ENCODE data around the gene MICU2. TPM values are rescaled to one million over a fixed set of nuclear protein-coding genes. Genes with fewer than 3 reads are reported as not detected.

The MICU2 gene
- total RNA-seq, 2 experiments from 2014 or later: 25.4 to 28.4 TPM

DNA sequence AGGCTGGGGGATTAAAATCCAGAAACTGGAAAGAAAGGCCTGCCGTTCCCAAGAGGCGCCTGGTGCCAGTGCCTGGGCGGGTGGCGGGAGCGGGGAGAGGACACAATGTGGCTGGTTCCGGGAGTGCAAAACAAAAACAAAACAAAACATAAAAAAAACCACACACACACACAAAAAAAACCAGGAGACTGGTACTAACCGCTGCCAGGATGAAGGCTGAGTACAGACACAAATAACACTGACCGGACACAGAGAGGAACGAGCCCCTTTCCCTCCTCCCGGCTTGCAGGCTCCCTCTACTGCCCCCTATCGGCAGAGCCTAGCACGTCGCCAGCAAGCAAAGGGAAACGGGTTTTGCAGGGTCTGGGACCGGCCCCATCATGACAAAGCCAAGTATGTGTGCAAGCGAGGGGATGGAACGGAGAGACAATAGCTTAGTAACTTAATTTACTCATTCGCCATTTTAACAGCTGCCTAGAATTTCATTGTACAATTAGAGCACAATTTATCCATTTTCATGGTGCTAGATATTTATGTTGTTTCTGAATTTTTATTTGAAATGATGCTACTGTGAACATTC is 127.0 kb downstream of the MICU2 start:
- no peak overlapping the region for H3K27ac ChIP-seq (ENCODE audit: low read depth in 1 of 2, low read length in 2 of 2)
- ATAC-seq (ENCODE audit: poor library complexity) (peak; percentile 80), DNase-seq (peak; percentile 64 to 89 (median 72))
- peaks cover 17% of the 10 kb centered on the region for H3K4me1 Mint-ChIP-seq (ENCODE audit: low read depth)
- H3K27me3 ChIP-seq (ENCODE audit: control insufficient read depth in 1 of 2, insufficient read depth in 2 of 2, low read length in 2 of 2): no peaks in the 10 kb centered on the region
- peaks cover 6% of the 10 kb centered on the region for H3K4me1 ChIP-seq (ENCODE audit: insufficient read depth, low read length)
- intact Hi-C loops (cut with DNase I, micrococcal nuclease): loop anchor here (2.0 to 5.0 kb wide), 5 partner anchors 85 to 980 kb away; partner anchors contain the start of genes MRPL57 (in 2 of the 2) and SKA3 (in 2 of the 2)
- no peaks in the 10 kb centered on the region for H3K9me3 ChIP-seq (ENCODE audit: control insufficient read depth in 1 of 2, insufficient read depth in 1 of 2, low read length in 2 of 2)
- no peak overlapping the region for H3K27ac Mint-ChIP-seq
- no peaks in the 10 kb centered on the region for H3K36me3 ChIP-seq (ENCODE audit: insufficient read depth, low read length)
- TF ChIP-seq, protein P1, sequence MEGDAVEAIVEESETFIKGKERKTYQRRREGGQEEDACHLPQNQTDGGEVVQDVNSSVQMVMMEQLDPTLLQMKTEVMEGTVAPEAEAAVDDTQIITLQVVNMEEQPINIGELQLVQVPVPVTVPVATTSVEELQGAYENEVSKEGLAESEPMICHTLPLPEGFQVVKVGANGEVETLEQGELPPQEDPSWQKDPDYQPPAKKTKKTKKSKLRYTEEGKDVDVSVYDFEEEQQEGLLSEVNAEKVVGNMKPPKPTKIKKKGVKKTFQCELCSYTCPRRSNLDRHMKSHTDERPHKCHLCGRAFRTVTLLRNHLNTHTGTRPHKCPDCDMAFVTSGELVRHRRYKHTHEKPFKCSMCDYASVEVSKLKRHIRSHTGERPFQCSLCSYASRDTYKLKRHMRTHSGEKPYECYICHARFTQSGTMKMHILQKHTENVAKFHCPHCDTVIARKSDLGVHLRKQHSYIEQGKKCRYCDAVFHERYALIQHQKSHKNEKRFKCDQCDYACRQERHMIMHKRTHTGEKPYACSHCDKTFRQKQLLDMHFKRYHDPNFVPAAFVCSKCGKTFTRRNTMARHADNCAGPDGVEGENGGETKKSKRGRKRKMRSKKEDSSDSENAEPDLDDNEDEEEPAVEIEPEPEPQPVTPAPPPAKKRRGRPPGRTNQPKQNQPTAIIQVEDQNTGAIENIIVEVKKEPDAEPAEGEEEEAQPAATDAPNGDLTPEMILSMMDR (IDR thresholded peaks at IDR 0.05): peak; percentile 97
- H3K36me3 Mint-ChIP-seq (ENCODE audit: low read depth): no peaks in the 10 kb centered on the region
- ChIA-PET POLR2A (interaction anchor here (0.6 to 1.7 kb wide), 4 partner anchors 18 to 991 kb away, joined by 3 to 6 read pairs (median 4); partner anchors contain the start of gene ZDHHC20), CTCF (interaction anchor here (0.6 to 2.8 kb wide), 18 partner anchors 9 to 368 kb away, joined by 3 to 16 read pairs (median 4); partner anchors contain the start of genes MRPL57, SKA3 and ZDHHC20)
- H3K9me3 Mint-ChIP-seq: no peaks in the 10 kb centered on the region
- peak overlapping the region; percentile 37 for H3K4me3 ChIP-seq (ENCODE audit: low read length)
- peak overlapping the region; percentile 78 for H3K4me3 Mint-ChIP-seq
- H3K27me3 Mint-ChIP-seq: peaks cover 10% of the 10 kb centered on the region

DNA sequence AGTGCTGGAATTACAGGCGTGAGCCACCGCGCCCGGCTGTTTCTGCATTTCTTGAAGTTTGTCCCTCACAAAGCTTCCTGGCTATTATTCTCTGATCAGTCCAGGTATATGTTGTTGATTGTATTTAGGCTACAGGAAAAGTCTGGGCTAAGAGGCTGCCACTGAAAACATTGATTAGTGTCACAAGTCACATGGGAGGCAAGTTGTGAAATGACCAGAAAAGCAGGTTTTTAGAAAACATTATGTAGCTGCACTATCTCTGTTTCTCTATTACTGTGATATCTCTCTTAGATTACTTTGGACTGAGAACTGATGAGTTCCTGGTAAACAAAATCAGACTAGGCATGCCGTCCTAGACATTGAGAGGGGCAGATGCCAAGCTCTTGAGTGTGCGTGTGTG is 128.9 kb downstream of the MICU2 start:
- CTCF ChIA-PET: no interaction called here
- H3K9me3 Mint-ChIP-seq: no peaks in the 10 kb centered on the region
- POLR2A ChIA-PET: no interaction called here

DNA sequence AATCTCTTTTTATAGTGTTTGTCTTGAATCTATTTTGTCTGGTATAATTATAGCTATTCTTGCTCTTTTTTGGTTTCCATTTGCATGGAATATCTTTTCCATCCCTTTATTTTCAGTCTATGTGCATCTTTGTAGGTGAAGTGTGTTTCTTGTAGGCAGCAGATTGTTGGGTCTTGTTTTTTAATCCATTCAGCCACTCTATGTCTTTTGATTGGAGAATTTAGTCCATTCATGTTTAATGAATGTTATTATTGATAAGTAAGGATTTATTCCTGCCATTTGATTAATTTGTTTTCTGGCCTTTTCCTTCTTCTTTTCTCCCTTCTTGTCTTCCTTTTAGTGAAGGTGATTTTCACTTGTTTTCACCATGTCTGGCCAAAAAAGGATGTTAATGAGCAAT is 133.2 kb downstream of the MICU2 start:
- H3K27ac ChIP-seq (ENCODE audit: low read depth in 1 of 2, low read length in 2 of 2): no peak overlapping the region
- no peaks in the 10 kb centered on the region for H3K27me3 ChIP-seq (ENCODE audit: control insufficient read depth in 1 of 2, insufficient read depth in 2 of 2, low read length in 2 of 2)
- Mint-ChIP-seq H3K36me3 (ENCODE audit: low read depth) (no peaks in the 10 kb centered on the region), H3K9me3 (no peaks in the 10 kb centered on the region), H3K4me1 (ENCODE audit: low read depth) (no peaks in the 10 kb centered on the region), H3K4me3 (no peak overlapping the region), H3K27ac (no peak overlapping the region), H3K27me3 (no peaks in the 10 kb centered on the region)
- H3K4me1 ChIP-seq (ENCODE audit: insufficient read depth, low read length): no peaks in the 10 kb centered on the region
- DNase-seq (no peak), ATAC-seq (ENCODE audit: poor library complexity) (no peak)
- no peaks in the 10 kb centered on the region for H3K9me3 ChIP-seq (ENCODE audit: control insufficient read depth in 1 of 2, insufficient read depth in 1 of 2, low read length in 2 of 2)
- CTCF ChIA-PET: no interaction called here
- intact Hi-C loops (cut with DNase I, micrococcal nuclease): no loop called here
- H3K36me3 ChIP-seq (ENCODE audit: insufficient read depth, low read length): no peaks in the 10 kb centered on the region
- POLR2A ChIA-PET: no interaction called here
- TF ChIP-seq, protein P1 (IDR thresholded peaks at IDR 0.05): no peak
- H3K4me3 ChIP-seq (ENCODE audit: low read length): no peak overlapping the region

More for the DNA sequence above, 128.9 kb downstream of the MICU2 start:
- TF ChIP-seq, protein P1 (IDR thresholded peaks at IDR 0.05): no peak
- H3K27ac ChIP-seq (ENCODE audit: low read depth in 1 of 2, low read length in 2 of 2): no peak overlapping the region
- Mint-ChIP-seq H3K36me3 (ENCODE audit: low read depth) (no peaks in the 10 kb centered on the region), H3K4me3 (no peak overlapping the region), H3K4me1 (ENCODE audit: low read depth) (peaks cover 17% of the 10 kb centered on the region), H3K27ac (no peak overlapping the region), H3K27me3 (peaks cover 10% of the 10 kb centered on the region)
- DNase-seq (no peak), ATAC-seq (ENCODE audit: poor library complexity) (no peak)
- H3K36me3 ChIP-seq (ENCODE audit: insufficient read depth, low read length): no peaks in the 10 kb centered on the region
- intact Hi-C loops (cut with DNase I, micrococcal nuclease): loop anchor here (2.0 to 5.0 kb wide), 5 partner anchors 83 to 980 kb away; partner anchors contain the start of genes MRPL57 (in 1 of the 2) and SKA3 (in 1 of the 2)
- H3K9me3 ChIP-seq (ENCODE audit: control insufficient read depth in 1 of 2, insufficient read depth in 1 of 2, low read length in 2 of 2): no peaks in the 10 kb centered on the region
- no peaks in the 10 kb centered on the region for H3K27me3 ChIP-seq (ENCODE audit: control insufficient read depth in 1 of 2, insufficient read depth in 2 of 2, low read length in 2 of 2)
- H3K4me1 ChIP-seq (ENCODE audit: insufficient read depth, low read length): peaks cover 6% of the 10 kb centered on the region
- no peak overlapping the region for H3K4me3 ChIP-seq (ENCODE audit: low read length)

Measured in CD4-positive, alpha-beta T cell (primary cell).